Keratinocyte (primary cell): ENCODE data around the gene RAB44. TPM values are rescaled to one million over a fixed set of nuclear protein-coding genes. Genes with fewer than 3 reads are reported as not detected.
A peak's percentile ranks its signal among the peaks of the same experiment; 100 is the strongest.

Experiments used
- DNase-seq: peaks from one replicate; pipeline ENCODE4 v3.0.0-alpha.2; 2011; ENCODE audit warnings: low read depth, missing footprints, low spot score
- FAIRE-seq: peaks from 2 replicates; lab custom pipeline; 2011; peaks lifted over from hg19 to GRCh38; lab: Jason Lieb, UNC
- H2AFZ ChIP-seq: 2 replicates; pipeline ENCODE4 v1.6.0; 2012; ENCODE audit warnings: low read length, control low read depth, inconsistent platforms; ENCODE audit not compliant: control insufficient read depth
- H3K27ac ChIP-seq: 2 replicates; pipeline ENCODE4 v1.5.1; 2011; ENCODE audit warnings: low read length; ENCODE audit not compliant: control insufficient read depth, insufficient read depth
- H3K27me3 ChIP-seq: 3 replicates; pipeline ENCODE4 v1.6.0; 2011; ENCODE audit warnings: low read length; ENCODE audit not compliant: control insufficient read depth, insufficient read depth; ENCODE audit errors: extremely low read depth
- H3K36me3 ChIP-seq, 2 experiments: 2 replicates in 1 of 2; 3 replicates in 1 of 2; pipeline ENCODE4 v1.5.1; 2011; ENCODE audit warnings: low read length in 2 of 2, mild to moderate bottlenecking in 1 of 2; ENCODE audit not compliant: control insufficient read depth in 2 of 2, insufficient read depth in 2 of 2; ENCODE audit errors: extremely low read depth in 1 of 2
- H3K4me1 ChIP-seq: 3 replicates; pipeline ENCODE4 v1.5.1; 2011; ENCODE audit warnings: low read length; ENCODE audit not compliant: control insufficient read depth, insufficient read depth; ENCODE audit errors: extremely low read depth
- H3K4me2 ChIP-seq: 3 replicates; pipeline ENCODE4 v1.6.0; 2011; ENCODE audit warnings: low read depth, low read length; ENCODE audit not compliant: control insufficient read depth, insufficient read depth; ENCODE audit errors: extremely low read depth
- H3K4me3 ChIP-seq, 3 experiments: fragments of 200-600 bp in 1 of 3; sonication (generic) in 1 of 3; 2 replicates in 2 of 3; 3 replicates in 1 of 3; pipeline ENCODE4 v1.5.1; 2011 to 2016; ENCODE audit warnings: low read length in 3 of 3, mild to moderate bottlenecking in 3 of 3, control low read depth in 2 of 3, inconsistent platforms in 1 of 3, low read depth in 1 of 3, mixed read lengths in 1 of 3, mixed run types in 1 of 3, moderate library complexity in 1 of 3; ENCODE audit not compliant: control insufficient read depth in 2 of 3, insufficient read depth in 2 of 3; ENCODE audit errors: extremely low read depth in 1 of 3
- H3K79me2 ChIP-seq: 2 replicates; pipeline ENCODE4 v1.6.0; 2012; ENCODE audit warnings: low read length; ENCODE audit not compliant: control insufficient read depth, insufficient read depth
- H3K9ac ChIP-seq: 3 replicates; pipeline ENCODE4 v1.6.0; 2011; ENCODE audit warnings: low read length; ENCODE audit not compliant: control insufficient read depth, insufficient read depth; ENCODE audit errors: extremely low read depth
- H3K9me1 ChIP-seq: 3 replicates; pipeline ENCODE4 v1.6.0; 2011; ENCODE audit warnings: low read length; ENCODE audit not compliant: control insufficient read depth, insufficient read depth; ENCODE audit errors: extremely low read depth
- H3K9me3 ChIP-seq: 2 replicates; pipeline ENCODE4 v1.5.1; 2012; ENCODE audit warnings: low read depth, low read length; ENCODE audit not compliant: control insufficient read depth
- H4K20me1 ChIP-seq: 3 replicates; pipeline ENCODE4 v1.6.0; 2011; ENCODE audit warnings: low read length; ENCODE audit not compliant: control insufficient read depth, insufficient read depth; ENCODE audit errors: extremely low read depth
- EZH2 ChIP-seq: IDR thresholded peaks from one replicate; pipeline ENCODE4 v1.6.1; 2012; ENCODE audit warnings: inconsistent platforms, mild to moderate bottlenecking, low read length, moderate library complexity
- dilution Hi-C: fragments of 300-500 bp; cut with MboI; formaldehyde crosslinking; loops from one replicate; pipeline ENCODE4 v1.7.0; 2020; ENCODE audit warnings: low sequenced_read_pairs; ENCODE audit not compliant: extremely low pct_ligation_motif_present
- polyA plus RNA-seq, 5 experiments: library from polyadenylated mRNA; depleted of rRNA in 3 of 5; stranded (reverse) in 3 of 5; stranded (forward) in 1 of 5; unstranded in 1 of 5; fragments of >200 nt; gene quantifications; 1 replicate in 1 of 5; 2 replicates in 3 of 5; 3 replicates in 1 of 5; pipeline versions ENCODE4 v1.2.1 to v1.2.3, GENCODE V29; 2011 to 2012; ENCODE audit warnings: missing spikeins in 2 of 5, low read depth in 1 of 5, low replicate concordance in 1 of 5
- TF ChIP-seq, protein P1 (sequence below), 3 experiments: IDR thresholded peaks in 1 of 3; conservative IDR thresholded peaks in 1 of 3; optimal IDR thresholded peaks in 1 of 3; 2 replicates in 2 of 3; 3 replicates in 1 of 3; pipeline versions ENCODE3 to v1.5.1; 2011; ENCODE audit warnings: low read length in 3 of 3, mild to moderate bottlenecking in 3 of 3, moderate library complexity in 2 of 3, control low read depth in 1 of 3, inconsistent platforms in 1 of 3; ENCODE audit not compliant: insufficient read depth in 2 of 3; ENCODE audit errors: extremely low read depth in 1 of 3

RAB44 gene
- polyA plus RNA-seq, 1 donor (not counting 4 experiments of a cell fraction or from before 2014, with no cell fraction given), result 0.03 TPM

DNA sequence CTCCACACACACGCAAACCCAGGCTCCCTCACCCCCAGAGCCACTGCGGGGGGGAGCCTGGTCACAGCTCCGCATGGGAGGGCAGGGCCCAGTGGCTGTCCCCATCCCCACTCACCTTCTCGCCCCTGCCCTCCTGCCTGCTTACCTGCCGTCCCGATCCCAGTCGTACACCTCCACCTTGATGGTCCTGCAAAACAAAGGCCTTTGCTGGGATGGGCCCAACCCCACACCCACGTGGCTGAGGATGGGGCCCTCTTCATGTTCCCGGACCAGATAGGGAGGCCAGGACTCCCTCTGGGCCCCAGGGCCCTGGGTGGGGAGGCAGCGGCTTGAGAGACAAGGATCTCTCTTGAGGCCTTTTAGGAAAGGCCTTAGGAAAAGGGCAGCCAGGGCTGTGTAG is 67.6 kb downstream of the RAB44 start:
- peaks cover 13% of the 10 kb centered on the region for H3K4me1 ChIP-seq
- H3K79me2 ChIP-seq, result no peaks in the 10 kb centered on the region
- no peak overlapping the region for H3K4me2 ChIP-seq
- no peak overlapping the region for H3K9ac ChIP-seq
- no peak for DNase-seq
- no peaks in the 10 kb centered on the region for H3K36me3 ChIP-seq
- H3K27ac ChIP-seq, result no peak overlapping the region
- dilution Hi-C loops, result no loop called here
- H3K9me3 ChIP-seq, result no peaks in the 10 kb centered on the region
- H4K20me1 ChIP-seq, result no peaks in the 10 kb centered on the region
- no peak overlapping the region for H3K4me3 ChIP-seq
- TF ChIP-seq EZH2, result no peak
- TF ChIP-seq, protein P1, sequence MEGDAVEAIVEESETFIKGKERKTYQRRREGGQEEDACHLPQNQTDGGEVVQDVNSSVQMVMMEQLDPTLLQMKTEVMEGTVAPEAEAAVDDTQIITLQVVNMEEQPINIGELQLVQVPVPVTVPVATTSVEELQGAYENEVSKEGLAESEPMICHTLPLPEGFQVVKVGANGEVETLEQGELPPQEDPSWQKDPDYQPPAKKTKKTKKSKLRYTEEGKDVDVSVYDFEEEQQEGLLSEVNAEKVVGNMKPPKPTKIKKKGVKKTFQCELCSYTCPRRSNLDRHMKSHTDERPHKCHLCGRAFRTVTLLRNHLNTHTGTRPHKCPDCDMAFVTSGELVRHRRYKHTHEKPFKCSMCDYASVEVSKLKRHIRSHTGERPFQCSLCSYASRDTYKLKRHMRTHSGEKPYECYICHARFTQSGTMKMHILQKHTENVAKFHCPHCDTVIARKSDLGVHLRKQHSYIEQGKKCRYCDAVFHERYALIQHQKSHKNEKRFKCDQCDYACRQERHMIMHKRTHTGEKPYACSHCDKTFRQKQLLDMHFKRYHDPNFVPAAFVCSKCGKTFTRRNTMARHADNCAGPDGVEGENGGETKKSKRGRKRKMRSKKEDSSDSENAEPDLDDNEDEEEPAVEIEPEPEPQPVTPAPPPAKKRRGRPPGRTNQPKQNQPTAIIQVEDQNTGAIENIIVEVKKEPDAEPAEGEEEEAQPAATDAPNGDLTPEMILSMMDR (optimal IDR thresholded peaks at IDR 0.05 in 1 of 3, IDR thresholded peaks at IDR 0.05 in 1 of 3, conservative IDR thresholded peaks at IDR 0.05 in 1 of 3; ENCODE audit: extremely low read depth in 1 of 3, insufficient read depth in 2 of 3, low read length in 3 of 3), result no peak
- H2AFZ ChIP-seq, result no peak overlapping the region
- H3K9me1 ChIP-seq, result no peaks in the 10 kb centered on the region
- FAIRE-seq, result no peak
- H3K27me3 ChIP-seq, result peaks cover 3% of the 10 kb centered on the region

DNA sequence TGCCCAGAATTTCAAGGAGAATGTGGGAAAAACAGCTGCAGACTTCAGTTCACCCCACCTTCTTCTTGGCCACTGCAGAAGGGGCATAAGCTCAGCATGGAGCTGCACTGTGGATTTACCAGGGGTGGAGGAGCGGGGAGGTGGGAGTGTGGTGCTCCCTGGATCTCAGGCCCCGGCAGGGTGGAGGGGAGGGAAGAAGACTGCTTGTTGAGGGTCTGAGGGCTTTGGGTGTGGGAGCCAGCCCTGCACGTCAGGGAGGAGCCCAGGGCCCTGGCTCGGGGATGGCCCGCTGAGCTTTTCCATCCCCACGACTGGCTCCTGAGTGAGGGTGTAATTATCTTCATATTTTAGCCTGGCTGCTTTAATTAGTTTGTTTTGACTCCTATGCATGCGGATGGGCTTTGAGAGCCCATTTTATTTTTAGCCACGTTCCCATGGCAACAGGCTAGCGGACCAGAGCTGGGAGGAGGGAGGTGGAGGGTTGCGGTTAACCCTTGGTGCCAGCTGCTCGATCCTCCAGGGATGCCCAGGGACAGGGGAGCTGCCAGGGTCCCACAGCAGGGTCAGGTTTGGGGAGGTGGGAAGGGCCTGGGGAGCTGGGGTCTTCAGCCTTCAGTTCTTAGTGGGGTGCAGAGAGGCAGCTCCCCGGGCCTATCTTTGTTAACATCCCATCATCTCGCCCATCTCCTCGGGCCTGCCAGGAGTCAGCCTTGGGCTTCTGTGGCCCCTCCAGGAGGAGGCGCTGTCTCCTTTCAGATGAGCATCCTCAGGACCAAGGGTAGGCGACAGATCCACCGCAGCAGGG is 68.2 kb downstream of the RAB44 start:
- Histone ChIP-seq H3K9ac (no peak overlapping the region), H2AFZ (no peak overlapping the region), H3K9me1 (no peaks in the 10 kb centered on the region), H3K4me2 (no peak overlapping the region), H3K27me3 (no peaks in the 10 kb centered on the region), H3K9me3 (no peaks in the 10 kb centered on the region), H3K79me2 (no peaks in the 10 kb centered on the region), H3K4me1 (peaks cover 15% of the 10 kb centered on the region), H3K27ac (no peak overlapping the region), H4K20me1 (no peaks in the 10 kb centered on the region), H3K4me3 (no peak overlapping the region), H3K36me3 (no peaks in the 10 kb centered on the region)
- FAIRE-seq (peak; percentile 89), DNase-seq (no peak)
- TF ChIP-seq, protein P1 (optimal IDR thresholded peaks at IDR 0.05 in 1 of 3, IDR thresholded peaks at IDR 0.05 in 1 of 3, conservative IDR thresholded peaks at IDR 0.05 in 1 of 3; ENCODE audit: extremely low read depth in 1 of 3, insufficient read depth in 2 of 3, low read length in 3 of 3), result peak; percentile 94 to 99 (median 98)
- no peak for TF ChIP-seq EZH2
- dilution Hi-C loops, result no loop called here
